Measurements from ENCODE around the gene MAPK8IP3. TPM values are rescaled to one million over a fixed set of nuclear protein-coding genes. Genes with fewer than 3 reads are reported as not detected.

The MAPK8IP3 gene
- total RNA-seq, 1 experiment from 2014 or later = 72.3 TPM

- no peaks in the 10 kb centered on the region for H3K27me3 Mint-ChIP-seq (ENCODE audit: low read depth)
- POLR2A ChIA-PET = interaction anchor here (2.6 kb wide), 1 partner anchor 8 kb away, joined by 11 read pairs; the partner anchor contains the start of gene NME3
- no peak for TF ChIP-seq ZNF671 (CRISPR knock-in tag; IDR thresholded peaks at IDR 0.05)
- TF ChIP-seq ZNF138 (CRISPR knock-in tag; conservative IDR thresholded peaks at IDR 0.05) = no peak
- no peak for TF ChIP-seq FOXK1 (CRISPR knock-in tag; IDR thresholded peaks at IDR 0.05)
- TF ChIP-seq RORB (CRISPR knock-in tag; IDR thresholded peaks at IDR 0.05) = no peak
- TF ChIP-seq STAT6 (CRISPR knock-in tag; conservative IDR thresholded peaks at IDR 0.05; ENCODE audit: low read depth) = no peak
- TF ChIP-seq ZNF317 (CRISPR knock-in tag; IDR thresholded peaks at IDR 0.05; ENCODE audit: borderline replicate concordance, low read depth) = no peak
- TF ChIP-seq USF2 (CRISPR knock-in tag; IDR thresholded peaks at IDR 0.05) = no peak
- TF ChIP-seq FOXJ3 (CRISPR knock-in tag; IDR thresholded peaks at IDR 0.05; ENCODE audit: borderline replicate concordance) = no peak
- TF ChIP-seq NR3C1 (CRISPR knock-in tag; conservative IDR thresholded peaks at IDR 0.05; ENCODE audit: low read depth) = no peak
- no peak for TF ChIP-seq NR2C2 (CRISPR knock-in tag; IDR thresholded peaks at IDR 0.05)
- no peak for TF ChIP-seq NFATC4 (CRISPR knock-in tag; IDR thresholded peaks at IDR 0.05)
- TF ChIP-seq ZNF512 (CRISPR knock-in tag; IDR thresholded peaks at IDR 0.05; ENCODE audit: borderline replicate concordance) = no peak
- no peak for TF ChIP-seq ZNF281 (CRISPR knock-in tag; IDR thresholded peaks at IDR 0.05)
- no peak for TF ChIP-seq ESRRA (CRISPR knock-in tag; IDR thresholded peaks at IDR 0.05; ENCODE audit: borderline replicate concordance)
- no peak for TF ChIP-seq ETV6 (CRISPR knock-in tag; IDR thresholded peaks at IDR 0.05)
- no peak for TF ChIP-seq SP1 (CRISPR knock-in tag; conservative IDR thresholded peaks at IDR 0.05)
- TF ChIP-seq ARID4B (CRISPR knock-in tag; IDR thresholded peaks at IDR 0.05; ENCODE audit: borderline replicate concordance) = no peak
- H3K27ac Mint-ChIP-seq = no peak overlapping the region
- H3K36me3 Mint-ChIP-seq = no peaks in the 10 kb centered on the region
- no peak for ATAC-seq
- no peak for DNase-seq (ENCODE audit: low spot score)
- no peak overlapping the region for H3K4me3 Mint-ChIP-seq
- no peaks in the 10 kb centered on the region for H3K9me3 Mint-ChIP-seq
- H3K4me1 Mint-ChIP-seq = peaks cover 7% of the 10 kb centered on the region
- CTCF ChIA-PET = interaction anchor here (0.6 kb wide), 1 partner anchor 17 kb away, joined by 3 read pairs; no protein-coding TSS in a partner anchor
These were observed 73.3 kb downstream of the MAPK8IP3 start for GRCh38 chr16:1779234-1779701.
